HEK293T (cell line): Measurements from ENCODE around the gene SMDT1.

Source experiments
- CTCF ChIA-PET: fragments of 350-600 bp; formaldehyde crosslinking; extraction: SDS; loops from one replicate; lab custom pipeline; 2021; ENCODE audit warnings: antibody characterized with exemption, inconsistent platforms; lab: Yijun Ruan, JAX
- POLR2A ChIA-PET: fragments of 350-600 bp; formaldehyde crosslinking; extraction: SDS; loops from one replicate; lab custom pipeline; 2020; ENCODE audit warnings: antibody characterized with exemption, inconsistent platforms; lab: Yijun Ruan, JAX
- DNase-seq: peaks from one replicate; pipeline ENCODE4 v3.0.0; 2012; ENCODE audit warnings: mixed read lengths; ENCODE audit errors: extremely low spot score
- ARNT ChIP-seq: fragments of 450-650 bp; IDR thresholded peaks from 2 replicates; pipeline ENCODE4 v1.6.1; 2017; ENCODE audit warnings: mild to moderate bottlenecking
- BHLHE40 ChIP-seq: fragments of 450-650 bp; IDR thresholded peaks from 2 replicates; pipeline ENCODE4 v1.6.1; 2016; ENCODE audit warnings: mild to moderate bottlenecking, moderate library complexity, borderline replicate concordance
- CTBP1 ChIP-seq: fragments of 450-650 bp; IDR thresholded peaks from 2 replicates; pipeline ENCODE4 v1.6.1; 2016; ENCODE audit warnings: borderline replicate concordance
- ELF4 ChIP-seq: fragments of 450-650 bp; IDR thresholded peaks from 2 replicates; pipeline ENCODE4 v1.6.1; 2017; ENCODE audit warnings: antibody characterized with exemption
- FOXA1 ChIP-seq: fragments of 450-650 bp; IDR thresholded peaks from 2 replicates; pipeline ENCODE4 v1.6.1; 2016; ENCODE audit warnings: mild to moderate bottlenecking
- FOXK2 ChIP-seq: fragments of 450-650 bp; IDR thresholded peaks from 2 replicates; pipeline ENCODE4 v1.6.1; 2016; ENCODE audit warnings: mild to moderate bottlenecking
- FOXM1 ChIP-seq: fragments of 450-650 bp; IDR thresholded peaks from 2 replicates; pipeline ENCODE4 v1.6.1; 2017; ENCODE audit warnings: mild to moderate bottlenecking, borderline replicate concordance
- HDGF ChIP-seq: fragments of 450-650 bp; IDR thresholded peaks from 2 replicates; pipeline ENCODE4 v1.6.1; 2017; ENCODE audit warnings: antibody characterized with exemption, borderline replicate concordance
- L3MBTL2 ChIP-seq: fragments of 450-650 bp; conservative IDR thresholded peaks from 2 replicates; pipeline ENCODE4 v1.6.1; 2016; ENCODE audit warnings: mild to moderate bottlenecking
- LEF1 ChIP-seq: fragments of 450-650 bp; IDR thresholded peaks from 2 replicates; pipeline ENCODE4 v1.6.1; 2017; ENCODE audit warnings: mild to moderate bottlenecking, borderline replicate concordance
- NFRKB ChIP-seq: fragments of 450-650 bp; IDR thresholded peaks from 2 replicates; pipeline ENCODE4 v1.6.1; 2016; ENCODE audit warnings: mild to moderate bottlenecking, moderate library complexity
- SP1 ChIP-seq: fragments of 450-650 bp; IDR thresholded peaks from 2 replicates; pipeline ENCODE4 v1.6.1; 2017
- SUZ12 ChIP-seq: fragments of 450-650 bp; IDR thresholded peaks from 2 replicates; pipeline ENCODE4 v1.6.1; 2016; ENCODE audit warnings: mild to moderate bottlenecking
- TARDBP ChIP-seq: fragments of 450-650 bp; IDR thresholded peaks from 2 replicates; pipeline ENCODE4 v1.6.1; 2016
- ZNF384 ChIP-seq: fragments of 450-650 bp; IDR thresholded peaks from 2 replicates; pipeline ENCODE4 v1.6.1; 2016
- TF ChIP-seq, protein P1 (sequence below): fragments of 450-650 bp; IDR thresholded peaks from 2 replicates; pipeline ENCODE4 v1.6.1; 2016

The SMDT1 gene

DNA sequence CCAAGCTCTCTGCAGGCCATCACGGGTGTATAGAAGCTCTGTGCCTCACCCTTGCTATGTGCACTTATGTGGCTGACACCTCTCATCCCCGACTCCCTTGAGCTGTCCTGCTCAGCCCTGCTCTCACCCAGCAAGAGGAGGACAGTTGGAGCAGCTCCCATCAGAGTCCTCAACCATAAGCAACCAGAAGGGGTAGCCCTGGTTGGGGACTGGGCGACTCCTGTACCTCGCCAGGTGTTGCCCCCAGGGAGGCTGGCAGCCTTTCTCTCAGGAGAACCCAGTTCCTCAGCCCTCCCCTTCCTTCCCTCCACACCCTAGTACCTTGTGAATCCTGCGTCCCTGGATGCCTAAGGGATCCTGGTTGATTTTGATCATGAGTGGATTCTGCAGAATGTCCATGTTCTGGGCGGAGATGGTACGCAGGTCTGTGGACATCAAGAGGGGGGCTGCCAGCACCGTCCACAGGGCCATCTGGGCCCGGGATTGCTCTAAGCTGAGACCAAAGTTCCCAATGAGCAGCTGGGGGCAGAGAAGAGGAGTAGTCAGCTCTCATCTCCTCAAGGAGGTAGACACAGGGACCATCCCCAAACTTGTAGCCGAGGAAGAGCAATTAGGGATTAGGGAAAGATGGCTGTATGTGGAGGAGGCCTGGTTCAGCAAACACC, 16.9 kb upstream of the SMDT1 start:
- TF ChIP-seq TARDBP, result no peak
- no peak for TF ChIP-seq FOXM1
- TF ChIP-seq SP1, result no peak
- no peak for TF ChIP-seq CTBP1
- TF ChIP-seq ZNF384, result no peak
- TF ChIP-seq FOXK2, result no peak
- no peak for TF ChIP-seq ARNT
- TF ChIP-seq, protein P1, sequence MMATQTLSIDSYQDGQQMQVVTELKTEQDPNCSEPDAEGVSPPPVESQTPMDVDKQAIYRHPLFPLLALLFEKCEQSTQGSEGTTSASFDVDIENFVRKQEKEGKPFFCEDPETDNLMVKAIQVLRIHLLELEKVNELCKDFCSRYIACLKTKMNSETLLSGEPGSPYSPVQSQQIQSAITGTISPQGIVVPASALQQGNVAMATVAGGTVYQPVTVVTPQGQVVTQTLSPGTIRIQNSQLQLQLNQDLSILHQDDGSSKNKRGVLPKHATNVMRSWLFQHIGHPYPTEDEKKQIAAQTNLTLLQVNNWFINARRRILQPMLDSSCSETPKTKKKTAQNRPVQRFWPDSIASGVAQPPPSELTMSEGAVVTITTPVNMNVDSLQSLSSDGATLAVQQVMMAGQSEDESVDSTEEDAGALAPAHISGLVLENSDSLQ, result no peak
- ChIA-PET POLR2A (interaction anchor here (1.1 kb wide), 2 partner anchors 8 to 17 kb away, joined by 3 to 4 read pairs; partner anchors contain the start of genes NAGA and SMDT1), CTCF (no interaction called here)
- no peak for DNase-seq

DNA sequence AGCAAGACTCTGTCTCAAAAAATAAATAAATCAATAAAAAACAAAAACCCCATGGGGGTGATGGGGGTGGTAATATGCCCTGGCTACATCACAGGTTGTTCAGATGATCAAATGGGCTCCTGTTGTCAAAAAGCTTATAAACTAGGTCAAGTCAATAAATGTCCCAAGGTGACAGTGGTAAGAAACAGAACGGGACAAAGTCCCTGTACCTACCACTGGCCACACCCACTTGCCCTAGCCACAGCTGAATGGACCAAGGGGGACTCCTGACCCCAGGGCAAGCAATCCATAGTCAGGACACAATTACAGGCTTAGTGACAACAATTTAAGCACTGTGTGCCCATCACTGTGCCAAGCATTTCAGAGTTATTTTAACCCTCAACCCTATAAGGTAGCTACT, 14.9 kb upstream of the SMDT1 start:
- ChIA-PET CTCF (no interaction called here), POLR2A (interaction anchor here (0.6 to 1.5 kb wide), 3 partner anchors 15 to 118 kb away, joined by 3 to 6 read pairs (median 3); partner anchors contain the start of genes CENPM and SMDT1)
- no peak for DNase-seq
- no peak for TF ChIP-seq LEF1
- no peak for TF ChIP-seq HDGF
- no peak for TF ChIP-seq ZNF384
- no peak for TF ChIP-seq SUZ12
- no peak for TF ChIP-seq SP1
- TF ChIP-seq, protein P1, result no peak
- TF ChIP-seq FOXM1, result no peak
- no peak for TF ChIP-seq NFRKB
- TF ChIP-seq FOXK2, result no peak
- TF ChIP-seq FOXA1, result no peak
- no peak for TF ChIP-seq TARDBP
- no peak for TF ChIP-seq CTBP1
- TF ChIP-seq ARNT, result no peak
- TF ChIP-seq L3MBTL2, result no peak
- TF ChIP-seq ELF4, result no peak
- TF ChIP-seq BHLHE40, result no peak

- ChIA-PET CTCF (no interaction called here), POLR2A (interaction anchor here (1.3 to 1.5 kb wide), 2 partner anchors 14 to 119 kb away, joined by 3 to 6 read pairs; partner anchors contain the start of genes CENPM and SMDT1)
- no peak for DNase-seq
- TF ChIP-seq, protein P1, result no peak
- TF ChIP-seq L3MBTL2 (no peak), NFRKB (no peak), ELF4 (no peak), SP1 (no peak), HDGF (no peak), ARNT (no peak), LEF1 (no peak), BHLHE40 (no peak), CTBP1 (no peak), SUZ12 (no peak), FOXA1 (no peak), FOXK2 (no peak), TARDBP (no peak), FOXM1 (no peak), ZNF384 (no peak)
Measured at GRCh38 chr22:42065438-42066125, 13.9 kb upstream of the SMDT1 start.

DNA sequence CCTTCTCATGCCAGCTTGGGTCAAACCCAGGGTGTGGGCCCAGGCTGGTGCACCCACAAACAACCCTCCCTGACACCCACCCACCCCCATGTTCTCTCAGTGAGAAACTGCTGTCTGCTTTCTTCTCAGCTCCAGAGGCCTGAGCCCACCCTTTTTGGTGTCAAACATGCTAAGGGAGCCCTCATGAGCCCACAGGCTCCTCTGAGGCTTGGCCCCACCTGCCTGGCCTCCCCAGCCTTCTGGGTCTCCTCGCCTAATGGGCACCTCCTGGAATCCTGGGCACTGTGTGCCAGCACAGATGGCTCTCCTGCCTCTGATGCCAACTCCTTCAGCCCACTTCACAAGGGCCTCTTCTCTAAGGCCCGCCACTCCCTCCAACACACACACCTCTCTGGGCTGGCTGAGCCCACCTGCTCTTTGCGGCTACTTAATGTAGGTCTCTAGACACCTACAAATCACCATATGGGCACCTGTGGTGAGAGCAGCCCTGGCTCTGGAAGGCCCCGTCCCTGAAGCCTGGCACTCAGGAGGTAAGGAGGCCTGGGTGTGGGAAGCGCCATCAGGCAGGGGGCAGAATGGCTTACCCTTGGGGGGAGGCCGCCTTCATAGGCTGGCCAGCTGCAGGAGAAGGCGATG, 13.3 kb upstream of the SMDT1 start:
- CTCF ChIA-PET, result no interaction called here
- POLR2A ChIA-PET, result no interaction called here

GRCh38 chr22:42066937-42067336, 12.6 kb upstream of the SMDT1 start:
- CTCF ChIA-PET, result no interaction called here
- POLR2A ChIA-PET, result no interaction called here
- no peak for TF ChIP-seq L3MBTL2
- no peak for TF ChIP-seq SP1
- no peak for TF ChIP-seq ARNT
- TF ChIP-seq ZNF384, result no peak
- TF ChIP-seq NFRKB, result no peak
- TF ChIP-seq FOXM1, result no peak
- TF ChIP-seq, protein P1, result no peak
- TF ChIP-seq FOXK2, result no peak
- no peak for TF ChIP-seq TARDBP
- no peak for TF ChIP-seq SUZ12
- no peak for TF ChIP-seq HDGF
- no peak for TF ChIP-seq BHLHE40
- TF ChIP-seq FOXA1, result no peak
- no peak for TF ChIP-seq CTBP1
- no peak for TF ChIP-seq LEF1
- no peak for TF ChIP-seq ELF4
- no peak for DNase-seq

More for the DNA sequence above, 13.3 kb upstream of the SMDT1 start:
- DNase-seq, result no peak
- no peak for TF ChIP-seq CTBP1
- TF ChIP-seq TARDBP, result no peak
- TF ChIP-seq ARNT, result no peak
- TF ChIP-seq SP1, result no peak
- no peak for TF ChIP-seq NFRKB
- no peak for TF ChIP-seq FOXM1
- no peak for TF ChIP-seq HDGF
